H1 (cell line): ENCODE measurements around the gene TRDN.

Experiments used
- CBX5 ChIP-seq: fragments of 300-800, 300-1000 bp; sonication (generic); IDR thresholded peaks from 2 replicates; pipeline ENCODE4 v1.7.1; 2016; ENCODE audit warnings: antibody characterized with exemption, low read length, low read depth
- CEBPB ChIP-seq: IDR thresholded peaks from 2 replicates; pipeline ENCODE4 v1.6.1; 2012; ENCODE audit warnings: low read depth, low read length
- EP300 ChIP-seq, 2 experiments: IDR thresholded peaks; 1 replicate in 1 of 2; 2 replicates in 1 of 2; pipeline ENCODE4 v1.6.1; 2011 to 2012; ENCODE audit warnings: low read depth in 2 of 2, low read length in 2 of 2, mild to moderate bottlenecking in 2 of 2, borderline replicate concordance in 1 of 2, inconsistent platforms in 1 of 2, moderate library complexity in 1 of 2
- JUN ChIP-seq: IDR thresholded peaks from 2 replicates; pipeline ENCODE4 v1.6.1; 2011; ENCODE audit warnings: low read depth, mild to moderate bottlenecking, improper control_type of control experiment, low read length
- MAFK ChIP-seq: IDR thresholded peaks from 2 replicates; pipeline ENCODE4 v1.6.1; 2012; ENCODE audit warnings: low read depth, mild to moderate bottlenecking, improper control_type of control experiment, low read length
- RBBP5 ChIP-seq: IDR thresholded peaks from 2 replicates; pipeline ENCODE4 v1.7.1; 2012; ENCODE audit warnings: low read depth, mild to moderate bottlenecking, inconsistent platforms, low read length, moderate library complexity, borderline replicate concordance
- RXRA ChIP-seq: IDR thresholded peaks from 2 replicates; pipeline ENCODE4 v1.6.1; 2011; ENCODE audit warnings: low read depth, mild to moderate bottlenecking, low read length, moderate library complexity; ENCODE audit not compliant: insufficient read depth
- SIN3A ChIP-seq, 2 experiments: IDR thresholded peaks in 1 of 2; conservative IDR thresholded peaks in 1 of 2; 2 replicates each; pipeline ENCODE4 v1.6.1; 2011 to 2012; ENCODE audit warnings: low read length in 2 of 2, improper control_type of control experiment in 1 of 2, low read depth in 1 of 2, mild to moderate bottlenecking in 1 of 2
- SRF ChIP-seq: IDR thresholded peaks from 2 replicates; pipeline ENCODE4 v1.6.1; 2011; ENCODE audit warnings: mild to moderate bottlenecking, low read depth, low read length, moderate library complexity
- TCF12 ChIP-seq: IDR thresholded peaks from 2 replicates; pipeline ENCODE4 v1.6.1; 2011; ENCODE audit warnings: low read depth, mild to moderate bottlenecking, low read length
- TF ChIP-seq, protein P1 (sequence below), 3 experiments: IDR thresholded peaks; 1 replicate in 2 of 3; 2 replicates in 1 of 3; pipeline versions ENCODE4 v1.5.1 to v1.6.1; 2011; ENCODE audit warnings: low read length in 3 of 3, mild to moderate bottlenecking in 3 of 3, inconsistent platforms in 2 of 3, low read depth in 1 of 3, moderate library complexity in 1 of 3; ENCODE audit not compliant: insufficient read depth in 1 of 3; ENCODE audit errors: control extremely low read depth in 1 of 3

DNA sequence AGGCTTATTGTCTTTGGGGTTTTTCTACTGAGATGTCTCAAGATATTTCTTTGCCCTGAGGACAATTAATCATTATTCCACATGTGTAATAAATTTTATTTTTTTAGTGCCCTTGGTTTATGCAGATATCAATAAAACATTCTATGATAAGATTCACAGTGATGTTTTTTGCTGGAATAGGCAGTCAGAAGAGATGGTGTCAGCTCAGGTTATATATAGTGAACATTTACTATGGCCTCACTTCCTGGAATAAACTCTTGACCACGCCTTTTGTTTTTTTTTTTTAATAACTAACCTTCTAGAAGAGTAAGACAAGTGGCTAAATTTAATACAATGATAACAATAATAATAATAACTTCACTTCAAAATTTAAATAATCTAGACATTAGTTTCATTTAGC lies 209.7 kb downstream of the TRDN start:
- TF ChIP-seq TCF12: no peak
- TF ChIP-seq SRF: no peak
- TF ChIP-seq CBX5: no peak
- TF ChIP-seq RXRA: no peak
- TF ChIP-seq RBBP5: no peak
- TF ChIP-seq CEBPB: no peak
- TF ChIP-seq SIN3A (conservative IDR thresholded peaks at IDR 0.05 in 1 of 2, IDR thresholded peaks at IDR 0.05 in 1 of 2; ENCODE audit: low read depth in 1 of 2, low read length in 2 of 2): no peak
- TF ChIP-seq JUN: no peak
- no peak for TF ChIP-seq MAFK
- TF ChIP-seq EP300 (IDR thresholded peaks at IDR 0.05; ENCODE audit: borderline replicate concordance in 1 of 2, low read depth in 2 of 2, low read length in 2 of 2): no peak
- TF ChIP-seq, protein P1, sequence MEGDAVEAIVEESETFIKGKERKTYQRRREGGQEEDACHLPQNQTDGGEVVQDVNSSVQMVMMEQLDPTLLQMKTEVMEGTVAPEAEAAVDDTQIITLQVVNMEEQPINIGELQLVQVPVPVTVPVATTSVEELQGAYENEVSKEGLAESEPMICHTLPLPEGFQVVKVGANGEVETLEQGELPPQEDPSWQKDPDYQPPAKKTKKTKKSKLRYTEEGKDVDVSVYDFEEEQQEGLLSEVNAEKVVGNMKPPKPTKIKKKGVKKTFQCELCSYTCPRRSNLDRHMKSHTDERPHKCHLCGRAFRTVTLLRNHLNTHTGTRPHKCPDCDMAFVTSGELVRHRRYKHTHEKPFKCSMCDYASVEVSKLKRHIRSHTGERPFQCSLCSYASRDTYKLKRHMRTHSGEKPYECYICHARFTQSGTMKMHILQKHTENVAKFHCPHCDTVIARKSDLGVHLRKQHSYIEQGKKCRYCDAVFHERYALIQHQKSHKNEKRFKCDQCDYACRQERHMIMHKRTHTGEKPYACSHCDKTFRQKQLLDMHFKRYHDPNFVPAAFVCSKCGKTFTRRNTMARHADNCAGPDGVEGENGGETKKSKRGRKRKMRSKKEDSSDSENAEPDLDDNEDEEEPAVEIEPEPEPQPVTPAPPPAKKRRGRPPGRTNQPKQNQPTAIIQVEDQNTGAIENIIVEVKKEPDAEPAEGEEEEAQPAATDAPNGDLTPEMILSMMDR (IDR thresholded peaks at IDR 0.05; ENCODE audit: control extremely low read depth in 1 of 3, insufficient read depth in 1 of 3, low read depth in 1 of 3, low read length in 3 of 3): no peak
